Inflammatory macrophage treated with lipopolysaccharide for 4 hours (primary cell): ENCODE results near the gene ANKRD30B.
"Not testable (repeated sequence)": the region's sequence is repeated elsewhere in the genome, so short reads cannot be mapped to it uniquely, and the experiment has no call there.

ENCODE experiments used
- DNase-seq: peaks from one replicate; pipeline ENCODE4 v3.0.0-alpha.2; 2020

The ANKRD30B gene, protein sequence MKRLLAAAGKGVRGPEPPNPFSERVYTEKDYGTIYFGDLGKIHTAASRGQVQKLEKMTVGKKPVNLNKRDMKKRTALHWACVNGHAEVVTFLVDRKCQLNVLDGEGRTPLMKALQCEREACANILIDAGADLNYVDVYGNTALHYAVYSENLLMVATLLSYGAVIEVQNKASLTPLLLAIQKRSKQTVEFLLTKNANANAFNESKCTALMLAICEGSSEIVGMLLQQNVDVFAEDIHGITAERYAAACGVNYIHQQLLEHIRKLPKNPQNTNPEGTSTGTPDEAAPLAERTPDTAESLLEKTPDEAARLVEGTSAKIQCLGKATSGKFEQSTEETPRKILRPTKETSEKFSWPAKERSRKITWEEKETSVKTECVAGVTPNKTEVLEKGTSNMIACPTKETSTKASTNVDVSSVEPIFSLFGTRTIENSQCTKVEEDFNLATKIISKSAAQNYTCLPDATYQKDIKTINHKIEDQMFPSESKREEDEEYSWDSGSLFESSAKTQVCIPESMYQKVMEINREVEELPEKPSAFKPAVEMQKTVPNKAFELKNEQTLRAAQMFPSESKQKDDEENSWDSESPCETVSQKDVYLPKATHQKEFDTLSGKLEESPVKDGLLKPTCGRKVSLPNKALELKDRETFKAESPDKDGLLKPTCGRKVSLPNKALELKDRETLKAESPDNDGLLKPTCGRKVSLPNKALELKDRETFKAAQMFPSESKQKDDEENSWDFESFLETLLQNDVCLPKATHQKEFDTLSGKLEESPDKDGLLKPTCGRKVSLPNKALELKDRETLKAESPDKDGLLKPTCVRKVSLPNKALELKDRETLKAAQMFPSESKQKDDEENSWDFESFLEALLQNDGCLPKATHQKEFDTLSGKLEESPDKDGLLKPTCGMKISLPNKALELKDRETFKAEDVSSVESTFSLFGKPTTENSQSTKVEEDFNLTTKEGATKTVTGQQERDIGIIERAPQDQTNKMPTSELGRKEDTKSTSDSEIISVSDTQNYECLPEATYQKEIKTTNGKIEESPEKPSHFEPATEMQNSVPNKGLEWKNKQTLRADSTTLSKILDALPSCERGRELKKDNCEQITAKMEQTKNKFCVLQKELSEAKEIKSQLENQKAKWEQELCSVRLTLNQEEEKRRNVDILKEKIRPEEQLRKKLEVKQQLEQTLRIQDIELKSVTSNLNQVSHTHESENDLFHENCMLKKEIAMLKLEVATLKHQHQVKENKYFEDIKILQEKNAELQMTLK (N-terminal part only)

DNA sequence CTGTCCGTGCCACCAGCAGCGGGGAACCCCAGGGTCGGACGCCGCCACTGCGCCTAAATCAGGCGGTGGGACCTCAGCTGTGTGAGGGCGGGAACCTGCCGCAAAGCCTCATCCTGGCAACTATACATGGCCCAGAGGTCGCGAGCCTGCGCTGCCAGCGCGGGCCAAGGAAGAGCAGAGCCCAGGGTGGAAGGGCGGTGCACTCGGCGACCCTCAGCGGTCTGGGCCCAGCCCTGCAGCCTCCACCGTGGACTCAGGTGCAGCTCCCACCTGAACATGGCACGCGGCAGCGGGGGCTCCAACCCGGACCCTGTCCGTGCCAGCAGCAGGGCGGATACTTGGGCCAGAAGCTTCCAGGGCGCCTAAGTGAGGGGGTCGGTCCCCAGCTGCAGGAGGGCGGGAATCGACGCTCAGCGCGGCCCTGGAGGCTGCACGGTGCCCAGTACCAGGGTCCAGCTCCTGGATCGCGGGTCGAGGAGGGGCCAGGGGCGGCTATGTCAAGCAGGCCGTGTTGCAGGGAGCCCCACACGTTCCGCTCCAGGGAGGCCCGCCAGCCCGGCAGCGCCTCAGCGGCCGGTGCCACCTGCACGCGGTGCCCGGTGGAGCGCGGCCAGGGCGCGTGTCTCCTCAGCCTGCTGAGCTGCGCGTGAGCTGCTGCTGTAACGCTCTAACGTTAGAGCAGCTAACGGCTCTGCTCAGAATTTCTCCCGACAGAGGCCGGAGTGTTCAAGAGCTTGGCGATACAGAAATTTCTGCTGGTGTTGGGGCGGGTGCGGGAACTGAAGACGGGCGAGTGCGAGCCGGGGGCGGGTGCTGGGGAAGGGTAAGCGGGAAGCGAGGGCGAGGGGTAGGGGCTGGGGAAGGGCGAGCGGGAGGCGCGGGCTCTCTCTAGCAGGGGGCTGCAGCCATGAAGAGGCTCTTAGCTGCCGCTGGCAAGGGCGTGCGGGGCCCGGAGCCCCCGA lies at the start of gene ANKRD30B:
Gene ANKRD30B, plus strand, starts transcription at position 660 of the 962 bp plus-strand sequence. Its CDS starts 248 bp downstream, at position 908.
- DNase-seq = no peak

DNA sequence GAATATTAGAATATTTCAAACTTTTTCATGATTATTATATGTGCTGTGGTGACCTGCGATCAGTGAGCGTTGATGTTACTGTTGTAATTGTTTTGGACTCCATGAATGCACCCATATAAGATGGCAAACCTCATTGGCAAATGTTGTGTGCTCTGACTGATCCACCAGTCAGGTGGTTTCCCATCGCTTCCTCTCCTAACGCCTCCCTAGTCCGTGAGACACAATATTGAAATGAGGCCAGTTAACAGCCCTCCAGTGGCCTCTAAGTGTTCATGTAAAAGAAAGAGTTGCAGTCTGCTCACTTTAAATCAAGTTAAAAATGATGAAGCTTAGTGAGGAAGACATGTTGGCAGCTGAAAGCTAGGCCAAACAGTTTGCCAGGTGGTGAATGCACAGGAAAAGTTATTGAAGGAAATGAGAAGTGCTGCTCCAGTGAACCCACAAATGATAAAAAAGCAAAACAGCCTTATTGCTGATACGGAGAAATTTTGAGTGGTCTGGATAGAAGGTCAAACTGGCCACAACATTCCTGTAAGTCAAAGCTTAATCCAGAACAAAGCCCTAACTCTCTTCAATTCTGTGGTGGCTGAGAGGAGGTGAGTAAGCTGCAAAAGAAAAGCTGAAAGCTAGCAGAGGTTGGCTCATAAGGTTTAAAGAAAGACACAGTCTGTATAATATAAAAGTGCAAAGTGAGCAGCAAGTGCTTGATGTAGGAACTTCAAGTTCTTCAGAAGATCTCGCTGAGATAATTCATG lies 46.5 kb upstream of the ANKRD30B start:
- DNase-seq = not testable (repeated sequence)

DNA sequence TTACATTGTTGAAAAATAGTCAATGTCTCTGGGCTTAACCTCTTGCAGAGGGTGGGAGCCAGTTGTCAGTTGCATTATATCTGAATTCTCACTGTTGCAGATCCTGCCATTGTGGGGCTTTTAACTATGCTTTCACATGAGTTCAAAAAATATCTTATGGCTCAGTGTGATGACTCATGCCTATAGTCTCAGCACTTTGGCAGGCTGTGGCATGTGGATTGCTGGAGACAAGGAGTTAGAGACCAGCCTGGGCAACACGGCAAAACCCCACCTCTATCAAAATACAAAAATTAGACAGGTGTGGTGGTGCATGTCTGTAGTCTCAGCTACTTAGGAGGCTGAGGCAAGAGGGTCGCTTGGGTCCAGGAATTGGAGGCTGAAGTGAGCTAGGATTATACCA lies 38.2 kb upstream of the ANKRD30B start:
- DNase-seq = not testable (repeated sequence)

- DNase-seq = not testable (repeated sequence)
Measured at GRCh38 chr18:14721569-14721968, 26.4 kb upstream of the ANKRD30B start.

GRCh38 chr18:14739056-14739455 lies 8.9 kb upstream of the ANKRD30B start:
- DNase-seq = not testable (repeated sequence)

DNA sequence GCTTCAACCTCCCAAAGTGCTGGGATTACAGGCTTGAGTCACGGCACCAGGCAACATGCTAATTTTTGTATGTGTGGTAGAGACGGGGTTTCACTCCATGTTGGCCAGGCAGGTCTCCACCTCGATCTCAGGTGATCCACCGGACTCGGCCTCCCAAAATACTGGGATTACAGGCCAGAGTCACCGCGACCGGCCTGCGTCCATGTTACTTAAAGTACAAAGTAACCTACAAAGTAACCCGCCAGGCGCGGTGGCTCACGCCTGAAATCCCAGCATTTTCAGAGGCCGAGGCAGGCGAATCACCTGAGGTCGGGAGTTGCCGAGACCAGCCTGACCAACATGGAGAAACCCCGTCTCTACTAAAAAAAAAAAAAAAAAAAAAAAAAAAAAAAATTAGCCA lies 1.1 kb upstream of the ANKRD30B start:
- no peak for DNase-seq

DNA sequence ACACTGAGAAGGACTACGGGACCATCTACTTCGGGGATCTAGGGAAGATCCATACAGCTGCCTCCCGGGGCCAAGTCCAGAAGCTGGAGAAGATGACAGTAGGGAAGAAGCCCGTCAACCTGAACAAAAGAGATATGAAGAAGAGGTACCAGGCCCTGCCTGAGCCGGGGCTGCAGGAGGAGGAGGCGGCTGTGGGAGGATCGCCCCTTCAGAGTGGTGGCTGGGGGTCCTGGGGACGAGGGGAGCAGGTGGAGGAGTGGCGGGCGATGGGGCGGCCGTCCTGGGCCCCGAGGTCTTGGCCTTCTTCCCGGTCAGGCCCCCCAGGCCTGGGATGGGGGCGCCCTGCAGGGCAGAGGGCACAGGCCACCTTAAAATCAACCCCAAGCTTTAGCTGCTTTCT lies 524 bp downstream of the ANKRD30B start:
- DNase-seq = no peak

- not testable (repeated sequence) for DNase-seq
Measured at GRCh38 chr18:14763566-14763965, 15.6 kb downstream of the ANKRD30B start.

DNA sequence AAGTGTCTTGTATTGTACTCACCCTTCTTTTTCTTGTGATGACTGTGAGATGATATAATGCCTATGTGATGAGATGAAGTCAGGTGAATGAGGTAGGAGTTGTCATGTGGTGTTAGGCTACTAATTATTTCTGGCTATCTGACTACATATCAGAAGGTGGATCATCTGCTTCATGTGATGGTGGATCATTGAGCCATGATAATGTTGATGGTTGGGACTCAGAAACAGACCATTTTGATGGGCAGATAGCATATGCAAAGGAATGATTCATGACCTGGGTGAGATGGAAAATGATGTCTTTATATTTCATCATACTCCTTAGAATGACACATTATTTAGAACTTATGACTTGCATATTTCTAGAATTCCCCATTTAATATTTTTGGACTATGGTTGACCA lies 19.5 kb downstream of the ANKRD30B start:
- no peak for DNase-seq

DNA sequence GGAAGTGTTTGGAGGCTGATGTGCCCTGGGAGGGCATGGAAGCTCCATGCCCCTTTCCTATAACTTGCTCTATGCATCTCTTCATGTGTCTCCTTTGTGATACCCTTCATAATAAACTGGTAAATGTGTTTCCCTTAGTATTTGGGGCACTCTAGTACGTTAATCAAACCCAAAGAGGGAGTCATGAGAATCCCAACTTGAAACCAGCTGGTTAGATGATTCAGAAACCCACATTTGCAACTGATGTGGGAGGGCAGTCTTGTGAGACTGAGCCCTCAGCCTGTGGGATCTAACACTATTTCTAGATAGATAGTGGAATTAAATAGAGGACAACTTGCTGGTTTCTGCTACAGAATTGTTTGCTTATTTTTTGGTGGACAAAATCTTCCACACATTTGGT lies 20.3 kb downstream of the ANKRD30B start:
- no peak for DNase-seq

- no peak for DNase-seq
Measured at GRCh38 chr18:14769381-14769780, 21.4 kb downstream of the ANKRD30B start.

- no peak for DNase-seq
Measured at GRCh38 chr18:14776801-14777200, 28.8 kb downstream of the ANKRD30B start.

GRCh38 chr18:14781671-14782070 lies 33.7 kb downstream of the ANKRD30B start:
- no peak for DNase-seq

- no peak for DNase-seq
Measured at GRCh38 chr18:14784133-14784532, 36.2 kb downstream of the ANKRD30B start.

- not testable (repeated sequence) for DNase-seq
Measured at GRCh38 chr18:14796876-14797275, 48.9 kb downstream of the ANKRD30B start.

- not testable (repeated sequence) for DNase-seq
Measured at GRCh38 chr18:14797969-14798764, 50.2 kb downstream of the ANKRD30B start.

DNA sequence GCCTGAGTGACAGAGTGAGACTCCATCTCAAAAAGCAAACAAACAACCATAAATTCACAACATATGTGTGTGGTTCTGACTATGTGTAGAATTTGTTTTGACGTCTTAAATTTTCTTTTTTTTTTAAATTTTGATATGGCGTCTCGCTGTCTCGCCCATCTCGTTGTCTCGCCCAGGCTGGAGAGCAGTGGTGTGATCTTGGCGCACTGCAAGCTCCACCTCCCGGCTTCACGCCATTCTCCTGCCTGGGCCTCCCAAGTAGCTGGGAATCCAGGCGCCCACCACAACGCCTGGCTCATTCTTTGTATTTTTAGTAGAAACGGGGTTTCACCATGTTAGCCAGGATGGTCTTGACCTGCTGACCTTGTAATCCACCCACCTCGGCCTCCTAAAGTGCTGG lies 63.1 kb downstream of the ANKRD30B start:
- not testable (repeated sequence) for DNase-seq

DNA sequence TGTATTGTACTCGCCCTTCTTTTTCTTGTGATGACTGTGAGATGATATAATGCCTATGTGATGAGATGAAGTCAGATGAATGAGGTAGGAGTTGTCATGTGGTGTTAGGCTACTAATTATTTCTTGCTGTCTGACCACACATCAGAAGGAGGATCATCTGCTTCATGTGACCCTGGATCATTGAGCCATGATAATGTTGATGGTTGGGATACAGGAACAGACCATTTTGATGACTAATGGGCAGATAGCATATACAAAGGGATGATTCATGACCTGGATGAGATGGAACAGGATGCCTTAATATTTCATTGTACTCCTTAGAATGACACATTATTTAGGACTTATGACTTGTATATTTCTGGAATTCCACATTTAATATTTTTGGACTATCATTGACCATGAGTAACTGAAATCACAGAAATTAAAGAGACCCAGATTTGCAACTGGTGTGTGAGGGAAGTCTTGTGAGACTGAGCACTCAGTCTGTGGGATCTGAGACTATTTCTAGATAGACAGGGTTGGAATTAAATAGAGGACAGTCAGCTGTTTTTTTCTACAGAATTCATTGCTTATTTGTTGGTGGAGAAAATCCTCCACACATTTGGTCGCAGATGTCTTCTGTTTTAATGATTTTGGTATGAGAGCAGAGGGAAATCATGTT lies 79.1 kb downstream of the ANKRD30B start:
- DNase-seq = not testable (repeated sequence)

- DNase-seq = not testable (repeated sequence)
Measured at GRCh38 chr18:14841607-14842006, 93.6 kb downstream of the ANKRD30B start.
